GM18511 (cell line): Measurements from ENCODE around the gene ZNF576.
"Not testable (repeated sequence)": the region's sequence is repeated elsewhere in the genome, so short reads cannot be mapped to it uniquely, and the experiment has no call there.

Source experiments
- ATAC-seq: cut with Tn5 transposase; IDR thresholded peaks from one replicate; pipeline ENCODE4 v1.9.1; 2021; ENCODE audit warnings: mild to moderate bottlenecking, moderate library complexity; ENCODE audit not compliant: unreplicated experiment

ZNF576 gene

GRCh38 chr19:43623889-43624670, 27.7 kb downstream of the ZNF576 start:
- no peak for ATAC-seq

DNA sequence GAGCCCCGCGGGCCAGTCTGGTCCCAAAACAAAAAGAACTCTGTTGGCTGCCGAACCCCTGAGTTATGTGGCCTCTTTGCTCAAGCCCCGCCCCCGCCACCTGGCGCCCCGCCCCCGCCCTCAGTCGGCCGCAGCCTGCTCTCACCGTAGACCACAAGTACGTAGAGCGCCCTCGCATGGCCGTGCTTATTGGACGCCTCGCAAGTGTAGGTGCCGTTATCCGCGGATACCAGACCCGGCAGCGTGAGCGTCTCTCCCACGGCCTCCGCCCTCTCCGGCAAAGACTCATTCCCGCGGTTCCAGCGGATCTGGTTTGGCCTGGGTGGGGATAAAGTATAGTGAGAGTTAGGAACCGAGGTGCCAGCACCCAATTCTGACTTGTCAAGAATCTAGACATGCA, 28.5 kb downstream of the ZNF576 start:
- no peak for ATAC-seq

DNA sequence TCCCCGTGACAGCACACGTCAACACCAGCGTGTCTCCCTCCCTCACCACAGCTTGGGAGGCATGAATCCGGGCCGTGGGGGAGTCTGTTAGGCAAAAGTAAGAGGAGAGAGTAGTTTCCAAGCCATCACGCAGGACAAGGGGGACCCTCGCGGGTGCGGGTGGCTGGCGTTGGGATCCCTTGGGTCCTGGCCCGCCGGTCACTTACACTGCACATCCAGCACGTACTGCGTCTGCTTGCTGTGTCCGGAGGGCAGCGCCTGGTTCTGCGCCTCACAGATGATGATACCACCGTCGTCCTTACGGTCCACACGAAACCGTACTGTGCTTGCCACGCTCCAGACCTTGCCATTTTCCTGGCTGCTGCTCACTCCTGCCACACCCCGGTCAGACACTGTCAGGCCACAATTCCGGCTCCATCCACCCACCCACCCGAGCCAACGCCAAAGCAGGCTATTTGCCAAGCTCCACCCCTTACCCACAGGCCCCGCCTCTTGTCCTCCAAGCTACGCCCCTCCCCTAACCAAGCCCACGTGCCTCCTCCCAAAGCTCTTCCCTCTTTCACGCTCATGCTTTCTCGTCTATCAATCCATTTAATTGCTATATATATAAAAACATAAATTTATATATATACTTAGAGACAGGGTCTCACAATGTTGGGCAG, 29.7 kb downstream of the ZNF576 start:
- no peak for ATAC-seq

GRCh38 chr19:43626838-43627237, 30.4 kb downstream of the ZNF576 start:
- ATAC-seq, result no peak

GRCh38 chr19:43628646-43629326, 32.4 kb downstream of the ZNF576 start:
- ATAC-seq, result no peak

DNA sequence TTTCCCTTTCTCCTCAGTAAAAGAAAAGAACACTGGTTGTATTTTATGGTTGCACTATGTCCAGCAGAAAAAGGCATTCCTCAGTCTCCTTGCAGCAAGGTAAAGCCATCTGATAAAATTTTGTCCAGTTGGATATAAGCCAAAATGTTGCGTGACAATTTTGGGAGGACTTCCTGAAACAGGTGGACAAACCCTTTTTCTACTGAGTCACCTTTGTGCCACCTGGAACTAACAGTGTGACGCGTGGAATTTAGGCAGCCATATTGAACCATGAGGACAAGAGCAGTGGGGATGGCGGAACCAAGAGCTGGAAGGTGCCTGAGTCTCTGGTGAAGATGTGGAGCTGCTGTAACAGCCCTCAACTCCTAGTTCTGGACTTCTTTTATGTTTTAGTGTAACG, 35.1 kb downstream of the ZNF576 start:
- no peak for ATAC-seq

- no peak for ATAC-seq
These were observed 37.1 kb downstream of the ZNF576 start for GRCh38 chr19:43633520-43633919.

- no peak for ATAC-seq
These were observed 37.7 kb downstream of the ZNF576 start for GRCh38 chr19:43634068-43634467.

- ATAC-seq, result no peak
These were observed 38.1 kb downstream of the ZNF576 start for GRCh38 chr19:43634506-43634871.

- no peak for ATAC-seq
These were observed 38.6 kb downstream of the ZNF576 start for GRCh38 chr19:43634872-43635560.

GRCh38 chr19:43635561-43635940, 39.2 kb downstream of the ZNF576 start:
- ATAC-seq, result not testable (repeated sequence)

- no peak for ATAC-seq
These were observed 39.8 kb downstream of the ZNF576 start for GRCh38 chr19:43636121-43636683.

DNA sequence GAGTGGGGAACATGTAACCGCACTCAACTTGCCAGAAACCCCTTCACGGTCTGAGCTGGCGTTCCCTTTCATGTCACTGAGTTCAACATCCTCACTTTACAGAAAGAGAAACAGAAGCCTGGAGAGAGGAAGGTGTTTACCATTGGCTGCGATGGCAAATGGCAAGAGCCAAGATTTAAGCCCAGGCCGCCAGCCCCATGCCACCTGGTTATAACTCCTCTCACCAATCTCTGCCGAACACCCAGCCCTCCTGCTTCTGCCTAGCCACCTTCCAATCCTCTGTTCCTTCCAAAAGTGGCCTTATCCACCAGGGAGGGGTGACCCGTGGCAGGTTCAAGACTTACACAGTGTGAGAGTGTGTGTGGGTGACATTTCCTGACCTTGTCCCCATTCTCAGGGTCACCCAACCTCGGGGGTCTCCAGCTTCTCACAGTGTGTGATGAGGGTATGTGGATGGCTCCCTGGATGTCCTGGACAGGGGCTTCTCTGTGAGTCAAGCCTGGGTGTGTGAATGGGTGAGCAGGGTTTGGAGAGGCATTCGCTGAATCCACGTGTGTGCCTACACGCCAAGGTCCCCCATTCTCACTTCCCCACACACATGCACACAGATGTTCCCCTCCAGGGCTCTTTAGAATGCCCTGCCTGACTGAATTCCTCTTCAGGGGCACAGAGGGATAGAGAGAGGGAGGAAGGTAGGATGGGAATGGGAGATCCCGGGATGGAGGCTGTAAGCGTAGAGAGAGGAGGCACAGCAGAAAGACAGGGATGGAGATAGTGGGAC, 42.0 kb downstream of the ZNF576 start:
- no peak for ATAC-seq

GRCh38 chr19:43638995-43639518, 42.7 kb downstream of the ZNF576 start:
- ATAC-seq, result no peak

DNA sequence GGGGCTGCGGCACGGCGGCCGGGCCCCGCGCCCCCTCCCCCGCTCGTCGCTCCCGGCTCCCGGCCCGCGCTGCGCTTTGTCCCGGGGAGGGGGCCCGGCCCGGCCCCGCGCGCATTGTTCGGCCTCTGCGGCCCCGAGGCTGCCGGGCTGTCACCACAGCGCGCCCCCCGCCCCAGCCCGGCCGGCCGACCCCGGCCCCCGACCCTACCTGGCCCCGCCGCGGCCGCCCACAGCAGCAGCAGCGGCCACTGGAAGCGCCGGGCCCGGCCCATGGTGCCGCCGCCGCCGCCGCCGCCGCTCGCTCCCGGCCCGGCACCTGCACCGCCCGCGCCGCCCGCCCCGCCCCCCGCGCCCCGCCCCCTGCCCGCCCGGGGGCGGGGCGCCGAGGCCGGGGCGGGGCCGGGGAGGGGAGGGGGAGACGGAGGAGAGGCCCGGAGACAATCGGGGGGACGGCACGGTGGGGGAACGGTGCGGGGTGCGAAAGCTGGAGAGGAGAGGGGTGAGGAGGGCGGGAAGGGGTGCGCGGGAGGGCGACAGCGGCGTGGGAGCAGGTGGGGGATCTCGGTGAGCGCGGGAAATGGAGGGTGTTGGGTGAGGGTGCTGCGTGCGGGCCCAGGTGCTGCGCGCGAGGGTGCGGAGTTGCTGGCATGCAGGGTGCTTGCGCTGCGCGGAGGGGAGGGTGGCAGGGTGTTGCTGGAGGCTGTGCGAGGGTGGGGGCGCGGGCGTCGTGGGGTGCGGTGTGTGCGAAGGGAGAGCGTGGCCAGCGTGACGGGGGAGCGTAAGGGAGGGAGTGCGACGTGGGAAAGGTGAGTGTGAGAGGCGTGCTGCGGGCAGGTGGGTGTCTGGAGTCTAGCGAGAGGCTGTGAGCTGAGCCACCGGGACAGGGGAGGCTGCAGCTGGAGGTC, 43.4 kb downstream of the ZNF576 start, which contains the start of gene CADM4:
Gene CADM4 (minus strand): TSS at position 332 of the 905 bp plus-strand sequence. CDS start 60 bp downstream, at position 272.
- no peak for ATAC-seq

GRCh38 chr19:43640424-43640757, 44.0 kb downstream of the ZNF576 start:
- no peak for ATAC-seq

DNA sequence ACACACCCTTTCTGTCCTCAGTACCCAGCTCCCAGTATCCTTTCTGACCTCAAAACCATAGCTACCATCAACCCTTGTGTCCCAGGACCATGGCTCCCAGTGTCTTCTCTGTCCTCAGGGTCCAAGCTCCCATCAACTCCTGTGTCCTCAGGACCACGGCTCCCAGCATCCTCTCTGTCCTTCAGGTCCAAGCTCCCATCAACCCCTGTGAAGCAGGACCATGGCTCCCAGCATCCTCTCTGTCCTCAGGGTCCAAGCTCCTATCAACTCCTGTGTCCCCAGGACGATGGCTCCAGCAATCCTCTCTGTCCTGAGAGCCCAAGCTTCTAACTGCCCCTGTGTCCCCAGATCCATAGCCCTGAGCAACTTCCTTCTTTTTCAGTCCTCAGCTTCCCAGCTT, 44.9 kb downstream of the ZNF576 start:
- ATAC-seq, result no peak

DNA sequence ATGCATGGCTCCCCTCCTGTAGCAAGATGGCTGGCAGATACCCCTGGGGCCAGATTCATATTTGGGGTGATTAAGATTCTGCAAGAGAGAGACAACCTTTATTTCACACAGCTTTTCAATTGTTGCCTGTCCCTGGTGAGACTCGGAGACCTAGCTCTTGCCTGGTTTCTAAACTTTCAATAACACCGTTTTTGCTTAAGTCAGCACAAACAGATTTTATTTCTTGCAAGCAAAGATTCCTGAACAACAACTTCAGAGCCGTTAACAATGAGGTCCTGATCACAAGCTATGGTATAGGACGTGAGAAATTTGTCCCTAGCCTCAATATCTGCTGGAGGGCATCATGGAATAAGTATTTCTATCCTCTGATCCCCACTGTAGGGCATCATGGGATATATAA, 46.1 kb downstream of the ZNF576 start:
- no peak for ATAC-seq

GRCh38 chr19:43643326-43643725, 46.9 kb downstream of the ZNF576 start:
- ATAC-seq, result no peak
